ENCODE results near the gene ETV1. TPM values are rescaled to one million over a fixed set of nuclear protein-coding genes. Genes with fewer than 3 reads are reported as not detected.

The ETV1 gene
- total RNA-seq, 1 donor from 2014 or later: 4.2 TPM

DNA sequence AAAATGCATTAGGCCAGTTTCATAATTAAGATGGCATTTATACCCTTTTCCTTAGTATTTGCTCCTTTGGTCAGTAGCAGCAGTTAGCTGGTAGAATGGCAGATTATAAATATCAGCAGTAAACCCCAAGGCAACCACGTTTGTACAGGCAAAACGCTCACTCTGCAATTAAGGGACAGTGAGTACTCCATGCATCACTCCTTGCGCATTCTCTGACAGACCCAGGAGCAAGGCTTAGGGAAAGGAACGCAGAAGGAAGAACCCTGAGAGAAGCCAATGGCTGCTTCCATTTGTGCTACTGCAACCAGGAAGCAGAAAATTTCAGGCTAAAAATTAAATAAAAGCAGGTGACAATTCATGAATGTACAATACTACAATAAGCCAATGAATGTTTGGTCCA, 12.9 kb downstream of the ETV1 start:
- peaks cover 15% of the 10 kb centered on the region for H3K4me1 ChIP-seq
- no peaks in the 10 kb centered on the region for H3K9me3 ChIP-seq
- no peak for DNase-seq (ENCODE audit: extremely low spot score in 2 of 2)
- TF ChIP-seq, protein P1, sequence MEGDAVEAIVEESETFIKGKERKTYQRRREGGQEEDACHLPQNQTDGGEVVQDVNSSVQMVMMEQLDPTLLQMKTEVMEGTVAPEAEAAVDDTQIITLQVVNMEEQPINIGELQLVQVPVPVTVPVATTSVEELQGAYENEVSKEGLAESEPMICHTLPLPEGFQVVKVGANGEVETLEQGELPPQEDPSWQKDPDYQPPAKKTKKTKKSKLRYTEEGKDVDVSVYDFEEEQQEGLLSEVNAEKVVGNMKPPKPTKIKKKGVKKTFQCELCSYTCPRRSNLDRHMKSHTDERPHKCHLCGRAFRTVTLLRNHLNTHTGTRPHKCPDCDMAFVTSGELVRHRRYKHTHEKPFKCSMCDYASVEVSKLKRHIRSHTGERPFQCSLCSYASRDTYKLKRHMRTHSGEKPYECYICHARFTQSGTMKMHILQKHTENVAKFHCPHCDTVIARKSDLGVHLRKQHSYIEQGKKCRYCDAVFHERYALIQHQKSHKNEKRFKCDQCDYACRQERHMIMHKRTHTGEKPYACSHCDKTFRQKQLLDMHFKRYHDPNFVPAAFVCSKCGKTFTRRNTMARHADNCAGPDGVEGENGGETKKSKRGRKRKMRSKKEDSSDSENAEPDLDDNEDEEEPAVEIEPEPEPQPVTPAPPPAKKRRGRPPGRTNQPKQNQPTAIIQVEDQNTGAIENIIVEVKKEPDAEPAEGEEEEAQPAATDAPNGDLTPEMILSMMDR (IDR thresholded peaks at IDR 0.05): no peak
- TF ChIP-seq POLR2AphosphoS5 (IDR thresholded peaks at IDR 0.05; ENCODE audit: insufficient read depth in 1 of 2, low read depth in 1 of 2): no peak
- TF ChIP-seq POLR2A (IDR thresholded peaks at IDR 0.05): no peak
- intact Hi-C loops (cut with DNase I): no loop called here
- H3K36me3 ChIP-seq: no peaks in the 10 kb centered on the region
- no peak overlapping the region for H3K27ac ChIP-seq
- H3K4me3 ChIP-seq: no peak overlapping the region
- H3K27me3 ChIP-seq: no peaks in the 10 kb centered on the region

DNA sequence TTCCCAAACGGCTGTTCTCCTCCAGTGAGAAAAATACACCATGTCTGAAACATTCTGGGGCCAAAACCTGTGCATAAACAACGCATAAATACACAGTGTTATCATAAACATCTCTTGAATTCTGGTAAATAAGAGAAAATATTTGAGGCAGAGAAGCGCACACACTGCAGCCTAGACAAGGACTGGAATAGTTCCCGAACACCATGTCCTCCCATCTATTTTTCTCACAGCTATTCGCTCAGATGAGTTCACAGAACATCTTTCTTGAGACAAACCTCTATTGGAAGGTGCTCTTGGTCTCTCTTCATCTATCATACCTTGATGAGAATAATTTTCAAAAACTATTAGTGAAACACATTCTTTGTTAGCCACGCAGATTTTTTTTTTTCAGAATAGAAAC, 24.4 kb downstream of the ETV1 start:
- H3K9me3 ChIP-seq: no peaks in the 10 kb centered on the region
- intact Hi-C loops (cut with DNase I): no loop called here
- no peaks in the 10 kb centered on the region for H3K4me1 ChIP-seq
- TF ChIP-seq POLR2A (IDR thresholded peaks at IDR 0.05) (no peak), POLR2AphosphoS5 (IDR thresholded peaks at IDR 0.05; ENCODE audit: insufficient read depth in 1 of 2, low read depth in 1 of 2) (no peak)
- TF ChIP-seq, protein P1 (IDR thresholded peaks at IDR 0.05): no peak
- no peak overlapping the region for H3K4me3 ChIP-seq
- DNase-seq (ENCODE audit: extremely low spot score in 2 of 2): no peak
- H3K36me3 ChIP-seq: no peaks in the 10 kb centered on the region
- no peaks in the 10 kb centered on the region for H3K27me3 ChIP-seq
- no peak overlapping the region for H3K27ac ChIP-seq

DNA sequence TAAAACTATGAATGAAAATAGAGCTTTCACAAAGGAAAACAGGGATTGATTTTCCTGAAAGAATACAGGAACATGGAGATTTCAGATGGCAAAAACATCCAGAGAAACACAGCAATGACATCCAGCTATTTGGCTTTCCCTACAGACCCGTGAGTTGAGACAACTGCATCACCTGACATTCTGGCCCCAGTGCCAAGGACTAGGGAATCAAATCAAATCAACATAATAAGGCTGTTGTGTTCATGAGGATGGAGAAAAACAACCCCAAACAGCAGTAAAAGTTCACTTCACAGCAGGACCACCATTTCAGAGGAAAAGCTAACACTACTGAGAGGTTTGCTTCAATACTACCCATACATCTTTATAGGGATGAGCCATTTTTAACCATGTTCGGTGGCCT, 25.5 kb downstream of the ETV1 start:
- H3K4me1 ChIP-seq: no peaks in the 10 kb centered on the region
- no peak for DNase-seq (ENCODE audit: extremely low spot score in 2 of 2)
- no peak overlapping the region for H3K4me3 ChIP-seq
- no peak for TF ChIP-seq POLR2A (IDR thresholded peaks at IDR 0.05)
- TF ChIP-seq POLR2AphosphoS5 (IDR thresholded peaks at IDR 0.05; ENCODE audit: insufficient read depth in 1 of 2, low read depth in 1 of 2): no peak
- TF ChIP-seq, protein P1 (IDR thresholded peaks at IDR 0.05): no peak
- H3K27ac ChIP-seq: no peak overlapping the region
- H3K27me3 ChIP-seq: no peaks in the 10 kb centered on the region
- no peaks in the 10 kb centered on the region for H3K9me3 ChIP-seq
- intact Hi-C loops (cut with DNase I): no loop called here
- no peaks in the 10 kb centered on the region for H3K36me3 ChIP-seq

DNA sequence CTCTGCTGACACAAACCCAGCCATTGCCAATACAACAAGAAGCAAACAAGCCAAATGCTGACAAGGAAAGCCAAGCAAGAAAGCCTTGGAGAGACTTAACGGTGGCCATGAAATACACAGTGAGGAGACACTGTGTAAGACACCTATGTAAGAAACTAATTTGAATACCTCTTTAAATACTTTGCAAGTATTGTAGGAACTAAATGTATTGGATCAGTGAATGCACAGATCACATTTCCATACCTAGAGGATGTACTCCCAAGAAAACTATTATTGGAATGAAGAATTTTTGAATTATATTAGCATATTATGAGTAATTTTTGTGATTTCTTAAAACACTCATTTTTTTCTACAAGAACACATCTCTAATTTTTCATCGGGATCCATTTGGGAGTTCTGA, 34.0 kb downstream of the ETV1 start:
- DNase-seq (ENCODE audit: extremely low spot score in 2 of 2): no peak
- no peak overlapping the region for H3K4me3 ChIP-seq
- intact Hi-C loops (cut with DNase I): no loop called here
- TF ChIP-seq POLR2AphosphoS5 (IDR thresholded peaks at IDR 0.05; ENCODE audit: insufficient read depth in 1 of 2, low read depth in 1 of 2) (no peak), POLR2A (IDR thresholded peaks at IDR 0.05) (no peak)
- TF ChIP-seq, protein P1 (IDR thresholded peaks at IDR 0.05): no peak
- H3K27me3 ChIP-seq: no peaks in the 10 kb centered on the region
- no peaks in the 10 kb centered on the region for H3K36me3 ChIP-seq
- H3K9me3 ChIP-seq: no peaks in the 10 kb centered on the region
- no peak overlapping the region for H3K27ac ChIP-seq
- no peaks in the 10 kb centered on the region for H3K4me1 ChIP-seq

DNA sequence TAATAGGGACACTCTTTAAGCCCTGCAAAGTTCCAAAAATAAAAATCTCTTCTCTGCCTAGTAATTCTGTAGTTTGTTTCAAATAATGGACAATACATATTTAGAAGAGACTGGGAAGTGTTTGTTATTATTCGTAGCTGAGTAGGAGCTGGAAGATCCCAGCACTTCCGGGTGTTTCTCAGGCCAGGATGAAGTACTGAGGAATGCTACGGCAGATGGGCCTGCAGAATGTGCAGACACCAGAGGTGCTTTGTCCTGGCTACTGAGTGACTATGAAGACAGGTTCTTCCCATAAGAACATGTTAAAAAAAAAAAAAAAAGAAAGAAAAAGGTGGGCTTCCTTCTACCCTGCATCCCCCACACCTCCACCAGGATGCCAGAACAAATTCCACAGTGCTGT, 36.1 kb downstream of the ETV1 start:
- DNase-seq (ENCODE audit: extremely low spot score in 2 of 2): no peak
- intact Hi-C loops (cut with DNase I): no loop called here
- Histone ChIP-seq H3K27me3 (no peaks in the 10 kb centered on the region), H3K4me1 (no peaks in the 10 kb centered on the region), H3K36me3 (no peaks in the 10 kb centered on the region), H3K27ac (no peak overlapping the region), H3K9me3 (no peaks in the 10 kb centered on the region), H3K4me3 (no peak overlapping the region)
- TF ChIP-seq, protein P1 (IDR thresholded peaks at IDR 0.05): no peak
- TF ChIP-seq POLR2A (IDR thresholded peaks at IDR 0.05): no peak
- TF ChIP-seq POLR2AphosphoS5 (IDR thresholded peaks at IDR 0.05; ENCODE audit: insufficient read depth in 1 of 2, low read depth in 1 of 2): no peak
